Thyroid gland (tissue), 4 donors: ENCODE results near the gene HAPLN1.

Source experiments
- POLR2A ChIP-seq, 2 donors: fragments of 450-650 bp; IDR thresholded peaks; one replicate each; pipeline ENCODE4 v1.6.1; 2017; ENCODE audit warnings: antibody characterized with exemption in 2 of 2, mild to moderate bottlenecking in 2 of 2, moderate library complexity in 1 of 2
- TF ChIP-seq, protein P1 (sequence below), 6 experiments: fragments of 200-600 bp in 3 of 6; fragments of 450-650 bp in 3 of 6; sonication (generic) in 3 of 6; IDR thresholded peaks; one replicate each; pipeline ENCODE4 v1.5.1; 2016 to 2019; ENCODE audit warnings: antibody characterized with exemption in 6 of 6, mild to moderate bottlenecking in 2 of 6, inconsistent platforms in 1 of 6, moderate library complexity in 1 of 6

DNA sequence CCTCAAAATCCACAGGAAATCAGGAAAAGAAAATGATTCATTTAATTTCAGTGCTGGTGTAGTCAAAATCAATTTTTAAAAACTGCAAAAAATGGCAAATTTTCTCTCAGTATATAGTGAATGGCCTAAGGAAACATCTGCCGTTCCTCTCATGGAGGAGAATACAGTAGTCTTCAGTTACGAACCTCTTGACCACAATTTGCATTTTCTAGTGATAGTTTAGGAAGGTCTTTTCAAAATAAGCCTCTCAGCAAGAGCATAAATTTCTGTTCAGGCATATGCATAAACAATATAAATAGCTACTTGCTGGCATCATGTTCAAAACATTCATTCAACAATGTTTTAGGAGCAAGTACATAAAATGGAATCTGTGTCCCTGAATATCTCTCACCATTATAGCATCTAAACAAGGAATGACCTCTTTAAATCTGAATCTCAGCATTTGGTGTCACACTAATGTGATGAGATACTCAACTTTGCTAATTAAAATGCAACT is 33.5 kb downstream of the HAPLN1 start:
- TF ChIP-seq, protein P1, sequence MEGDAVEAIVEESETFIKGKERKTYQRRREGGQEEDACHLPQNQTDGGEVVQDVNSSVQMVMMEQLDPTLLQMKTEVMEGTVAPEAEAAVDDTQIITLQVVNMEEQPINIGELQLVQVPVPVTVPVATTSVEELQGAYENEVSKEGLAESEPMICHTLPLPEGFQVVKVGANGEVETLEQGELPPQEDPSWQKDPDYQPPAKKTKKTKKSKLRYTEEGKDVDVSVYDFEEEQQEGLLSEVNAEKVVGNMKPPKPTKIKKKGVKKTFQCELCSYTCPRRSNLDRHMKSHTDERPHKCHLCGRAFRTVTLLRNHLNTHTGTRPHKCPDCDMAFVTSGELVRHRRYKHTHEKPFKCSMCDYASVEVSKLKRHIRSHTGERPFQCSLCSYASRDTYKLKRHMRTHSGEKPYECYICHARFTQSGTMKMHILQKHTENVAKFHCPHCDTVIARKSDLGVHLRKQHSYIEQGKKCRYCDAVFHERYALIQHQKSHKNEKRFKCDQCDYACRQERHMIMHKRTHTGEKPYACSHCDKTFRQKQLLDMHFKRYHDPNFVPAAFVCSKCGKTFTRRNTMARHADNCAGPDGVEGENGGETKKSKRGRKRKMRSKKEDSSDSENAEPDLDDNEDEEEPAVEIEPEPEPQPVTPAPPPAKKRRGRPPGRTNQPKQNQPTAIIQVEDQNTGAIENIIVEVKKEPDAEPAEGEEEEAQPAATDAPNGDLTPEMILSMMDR (IDR thresholded peaks at IDR 0.05): no peak
- TF ChIP-seq POLR2A (IDR thresholded peaks at IDR 0.05): no peak
